Spleen (tissue), 11 donors: ENCODE results near the gene RTN3. TPM values are rescaled to one million over a fixed set of nuclear protein-coding genes. Genes with fewer than 3 reads are reported as not detected.
A peak's percentile ranks its signal among the peaks of the same experiment; 100 is the strongest.

ENCODE experiments used
- DNase-seq: peaks from one replicate; pipeline ENCODE4 v3.0.0-alpha.2; 2020
- H3K27ac ChIP-seq, 8 donors: fragments of 200-600 bp; sonication (generic) in 7 of 8; 1 replicate in 4 of 8; 2 replicates in 4 of 8; pipeline versions ENCODE4 v1.5.0 to v1.8.0; 2016 to 2021; ENCODE audit warnings: inconsistent platforms in 4 of 8, mild to moderate bottlenecking in 4 of 8, moderate library complexity in 1 of 8
- H3K27me3 ChIP-seq, 7 donors: fragments of 200-600 bp; sonication (generic) in 6 of 7; replicated peaks in 1 of 7; 1 replicate in 4 of 7; 2 replicates in 3 of 7; pipeline versions ENCODE4 v1.5.0 to v1.8.0; 2016 to 2021; ENCODE audit warnings: inconsistent platforms in 3 of 7, mild to moderate bottlenecking in 1 of 7
- H3K36me3 ChIP-seq, 6 donors: fragments of 200-600 bp; sonication (generic) in 5 of 6; 1 replicate in 4 of 6; 2 replicates in 2 of 6; pipeline versions ENCODE4 v1.5.0 to v1.8.0; 2016 to 2021; ENCODE audit warnings: inconsistent platforms in 2 of 6
- H3K4me1 ChIP-seq, 6 donors: fragments of 200-600 bp; sonication (generic) in 5 of 6; 1 replicate in 3 of 6; 2 replicates in 3 of 6; pipeline versions ENCODE4 v1.5.0 to v1.8.0; 2016 to 2021; ENCODE audit warnings: inconsistent platforms in 3 of 6
- H3K4me3 ChIP-seq, 8 donors: fragments of 200-600 bp; sonication (generic) in 7 of 8; 1 replicate in 4 of 8; 2 replicates in 4 of 8; pipeline versions ENCODE4 v1.5.0 to v1.8.0; 2016 to 2021; ENCODE audit warnings: inconsistent platforms in 4 of 8, mild to moderate bottlenecking in 4 of 8, moderate library complexity in 2 of 8
- H3K9me3 ChIP-seq, 8 donors: fragments of 200-600 bp; sonication (generic) in 7 of 8; 1 replicate in 4 of 8; 2 replicates in 4 of 8; pipeline versions ENCODE4 v1.5.0 to v1.8.0; 2016 to 2021; ENCODE audit warnings: inconsistent platforms in 4 of 8
- POLR2A ChIP-seq, 3 donors: fragments of 450-650 bp; IDR thresholded peaks; one replicate each; pipeline ENCODE4 v1.5.1; 2017; ENCODE audit warnings: antibody characterized with exemption in 3 of 3, mild to moderate bottlenecking in 1 of 3
- POLR2AphosphoS5 ChIP-seq, 3 donors: sonication (generic); formaldehyde crosslinking; IDR thresholded peaks; one replicate each; pipeline ENCODE4 v1.5.1; 2017; ENCODE audit warnings: antibody characterized with exemption in 3 of 3
- WGBS, 5 donors: extraction: QIAGEN DNeasy Blood & Tissue Kit in 3 of 5; methylation state at CpG; one replicate each; pipeline versions ENCODE4 v1.1.5 to v1.1.7; 2013 to 2018; 5-methylcytosine and 5-hydroxymethylcytosine counted together
- intact Hi-C: fragments of 100-400 bp; cut with DNase I; formaldehyde crosslinking; loops from one replicate; pipeline ENCODE4 v1.15.0; 2023; ENCODE audit warnings: low total_unique reads
- polyA plus RNA-seq, 3 donors: library from polyadenylated mRNA; stranded (reverse); fragments of 200-250 nt; gene quantifications; one replicate each; pipeline ENCODE4 v1.2.1, GENCODE V29; 2013
- total RNA-seq, 7 donors: library from RNA; depleted of rRNA in 3 of 7; stranded (reverse); fragments of >200 nt in 3 of 7; fragmentation: NEBNext Ultra II Directional in 4 of 7; extraction: Animal tissue kit (Norgen Biotek cat#: 25700) in 4 of 7; gene quantifications; one replicate each; pipeline versions ENCODE4 v1.1.0 to v1.2.1, GENCODE V29; 2016 to 2021
- TF ChIP-seq, protein P1 (sequence below), 11 experiments: fragments of 200-600 bp in 7 of 11; fragments of 450-650 bp in 4 of 11; sonication (generic) in 4 of 11; IDR thresholded peaks in 8 of 11; conservative IDR thresholded peaks in 3 of 11; 1 replicate in 7 of 11; 2 replicates in 4 of 11; pipeline versions ENCODE4 v1.4.0 to v1.8.0; 2016 to 2021; ENCODE audit warnings: antibody characterized with exemption in 11 of 11, inconsistent platforms in 4 of 11, mild to moderate bottlenecking in 1 of 11
- donor health status: healthy with polysubstance abuse.
- donor health status: DM: no; HTN: no; CAD: no; lungs with moderate emphysema.
- donor health status: DM: no; HTN: no; CAD: no.
- donor health status: Bipolar disorder and iron deficiency.
- donor health status: healthy.
- donor health status: DM: no; HTN: no; CAD: no.
- donor health status: DM: yes; HTN: yes; CAD: no.

Gene RTN3
- total and polyA plus RNA-seq, 10 donors: 17.6 to 166 (median 76.2) TPM

GRCh38 chr11:63779039-63779438, 97.7 kb downstream of the RTN3 start:
- intact Hi-C loops: no loop called here
- WGBS, 5 donors: 56 to 74% (median 59%) methylated on average over 2 of the region's 2 CpGs
- DNase-seq: no peak
- Histone ChIP-seq H3K9me3 (no peaks in the 10 kb centered on the region), H3K27ac (no peak overlapping the region), H3K36me3 (no peaks in the 10 kb centered on the region), H3K4me1 (peaks cover 0 to 5% (median 0%) of the 10 kb centered on the region in 6 donors), H3K27me3 (no peaks in the 10 kb centered on the region), H3K4me3 (no peak overlapping the region)
- TF ChIP-seq, protein P1, sequence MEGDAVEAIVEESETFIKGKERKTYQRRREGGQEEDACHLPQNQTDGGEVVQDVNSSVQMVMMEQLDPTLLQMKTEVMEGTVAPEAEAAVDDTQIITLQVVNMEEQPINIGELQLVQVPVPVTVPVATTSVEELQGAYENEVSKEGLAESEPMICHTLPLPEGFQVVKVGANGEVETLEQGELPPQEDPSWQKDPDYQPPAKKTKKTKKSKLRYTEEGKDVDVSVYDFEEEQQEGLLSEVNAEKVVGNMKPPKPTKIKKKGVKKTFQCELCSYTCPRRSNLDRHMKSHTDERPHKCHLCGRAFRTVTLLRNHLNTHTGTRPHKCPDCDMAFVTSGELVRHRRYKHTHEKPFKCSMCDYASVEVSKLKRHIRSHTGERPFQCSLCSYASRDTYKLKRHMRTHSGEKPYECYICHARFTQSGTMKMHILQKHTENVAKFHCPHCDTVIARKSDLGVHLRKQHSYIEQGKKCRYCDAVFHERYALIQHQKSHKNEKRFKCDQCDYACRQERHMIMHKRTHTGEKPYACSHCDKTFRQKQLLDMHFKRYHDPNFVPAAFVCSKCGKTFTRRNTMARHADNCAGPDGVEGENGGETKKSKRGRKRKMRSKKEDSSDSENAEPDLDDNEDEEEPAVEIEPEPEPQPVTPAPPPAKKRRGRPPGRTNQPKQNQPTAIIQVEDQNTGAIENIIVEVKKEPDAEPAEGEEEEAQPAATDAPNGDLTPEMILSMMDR (IDR thresholded peaks at IDR 0.05 in 8 of 11, conservative IDR thresholded peaks at IDR 0.05 in 3 of 11): no peak
- TF ChIP-seq POLR2A (IDR thresholded peaks at IDR 0.05) (no peak), POLR2AphosphoS5 (IDR thresholded peaks at IDR 0.05) (no peak)

DNA sequence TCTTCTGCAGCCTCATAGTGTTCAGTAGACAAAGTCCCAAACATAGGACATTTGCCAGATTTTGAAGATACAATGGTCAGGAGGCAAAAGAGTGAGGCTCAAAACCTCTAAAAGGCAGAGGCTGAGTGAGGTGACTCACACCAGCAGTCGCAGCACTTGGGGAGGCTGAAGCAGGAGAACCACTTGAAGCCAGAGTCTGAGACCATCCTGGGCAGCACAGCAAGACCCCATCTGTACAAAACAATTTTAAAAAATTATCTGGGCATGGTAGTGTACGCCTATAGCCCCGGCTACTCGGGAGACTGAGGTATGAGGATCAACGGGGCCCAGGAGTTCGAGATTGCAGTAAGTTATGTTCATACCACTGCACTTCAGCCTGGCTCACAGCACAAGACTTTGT, 101.4 kb downstream of the RTN3 start:
- Histone ChIP-seq H3K4me1 (peaks cover 0 to 5% (median 0%) of the 10 kb centered on the region in 6 donors), H3K9me3 (no peaks in the 10 kb centered on the region), H3K36me3 (no peaks in the 10 kb centered on the region), H3K27me3 (no peaks in the 10 kb centered on the region), H3K27ac (no peak overlapping the region), H3K4me3 (no peak overlapping the region)
- WGBS, 5 donors: 85 to 97% (median 94%) methylated on average over 6 of the region's 6 CpGs
- TF ChIP-seq POLR2A (IDR thresholded peaks at IDR 0.05) (no peak), POLR2AphosphoS5 (IDR thresholded peaks at IDR 0.05) (no peak)
- TF ChIP-seq, protein P1 (IDR thresholded peaks at IDR 0.05 in 8 of 11, conservative IDR thresholded peaks at IDR 0.05 in 3 of 11): no peak
- DNase-seq: no peak
- intact Hi-C loops: no loop called here

DNA sequence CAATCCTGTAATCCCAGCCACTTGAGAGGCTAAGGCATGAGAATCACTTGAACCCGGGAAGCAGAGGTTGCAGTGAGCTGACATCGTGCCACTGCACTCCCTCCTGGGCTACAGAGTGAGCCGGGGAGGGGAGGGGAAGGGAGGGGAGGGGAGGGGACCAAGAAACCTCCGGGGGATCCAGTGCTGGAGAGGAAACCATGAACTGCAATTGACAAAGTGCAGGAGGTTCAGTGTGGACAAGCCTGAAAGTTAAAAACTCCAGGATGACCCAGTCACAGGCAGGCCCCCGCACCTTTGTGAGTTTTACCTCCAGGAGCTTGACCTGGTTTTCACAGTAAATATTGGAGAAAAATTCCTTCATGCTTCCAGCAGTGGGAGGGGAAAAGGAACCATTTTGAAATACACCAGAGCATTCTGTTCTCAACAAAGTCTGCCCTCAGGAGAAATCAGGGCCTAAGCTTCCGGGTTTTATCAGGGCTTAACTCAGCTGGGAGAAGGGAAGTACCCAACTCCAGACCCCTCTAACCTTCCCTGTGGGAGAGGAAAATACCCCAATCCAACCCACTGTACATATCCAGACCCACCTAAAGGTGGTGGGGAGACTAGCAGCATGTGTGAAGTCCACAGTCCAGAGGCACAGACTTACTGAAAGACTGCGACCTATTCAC, 102.8 kb downstream of the RTN3 start:
- intact Hi-C loops: no loop called here
- WGBS, 5 donors: 34 to 54% (median 44%) methylated on average over 7 of the region's 7 CpGs
- peaks cover 0 to 4% (median 0%) of the 10 kb centered on the region in 6 donors for H3K4me1 ChIP-seq
- TF ChIP-seq, protein P1 (IDR thresholded peaks at IDR 0.05 in 8 of 11, conservative IDR thresholded peaks at IDR 0.05 in 3 of 11): no peak
- no peak for TF ChIP-seq POLR2AphosphoS5 (IDR thresholded peaks at IDR 0.05)
- TF ChIP-seq POLR2A (IDR thresholded peaks at IDR 0.05): no peak
- peak overlapping the region in 1 of 8 donors; percentile 21 for H3K27ac ChIP-seq
- no peaks in the 10 kb centered on the region for H3K36me3 ChIP-seq
- H3K4me3 ChIP-seq: no peak overlapping the region
- no peaks in the 10 kb centered on the region for H3K9me3 ChIP-seq
- H3K27me3 ChIP-seq: no peaks in the 10 kb centered on the region
- no peak for DNase-seq

DNA sequence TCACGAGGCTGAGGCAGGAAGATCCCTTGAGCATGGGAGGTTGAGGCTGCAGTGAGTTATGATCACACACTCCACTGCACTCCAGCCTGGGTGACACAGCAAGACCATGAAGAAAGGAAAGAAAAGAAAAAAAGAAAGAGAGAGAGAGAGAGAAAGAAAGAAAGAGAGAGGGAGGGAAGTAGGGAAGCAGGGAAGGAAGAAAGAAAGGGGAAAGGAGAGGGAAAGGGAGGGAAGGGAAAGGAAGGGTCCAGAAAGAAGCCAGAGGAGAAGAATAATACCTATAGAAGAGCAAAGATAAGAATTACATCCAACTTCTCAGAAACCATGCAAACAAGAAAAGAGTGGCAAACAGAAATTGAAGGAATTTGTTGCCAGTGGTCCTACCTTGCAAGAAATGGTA, 104.5 kb downstream of the RTN3 start:
- no peaks in the 10 kb centered on the region for H3K27me3 ChIP-seq
- H3K4me3 ChIP-seq: no peak overlapping the region
- no peaks in the 10 kb centered on the region for H3K4me1 ChIP-seq
- 63 to 93% (median 68%) methylated on average over 1 of the region's 1 CpG for WGBS, 5 donors
- H3K9me3 ChIP-seq: peaks cover 0 to 7% (median 2%) of the 10 kb centered on the region in 8 donors
- intact Hi-C loops: no loop called here
- no peak for DNase-seq
- no peaks in the 10 kb centered on the region for H3K36me3 ChIP-seq
- TF ChIP-seq POLR2AphosphoS5 (IDR thresholded peaks at IDR 0.05): no peak
- no peak for TF ChIP-seq POLR2A (IDR thresholded peaks at IDR 0.05)
- TF ChIP-seq, protein P1 (IDR thresholded peaks at IDR 0.05 in 8 of 11, conservative IDR thresholded peaks at IDR 0.05 in 3 of 11): no peak
- no peak overlapping the region for H3K27ac ChIP-seq
